Esophagus squamous epithelium (tissue), 4 donors: ENCODE results near the gene NPLOC4.

Experiments
- POLR2A ChIP-seq, 4 donors: fragments of 450-650 bp; IDR thresholded peaks; one replicate each; pipeline ENCODE4 v1.6.1; 2017; ENCODE audit warnings: antibody characterized with exemption in 4 of 4, mild to moderate bottlenecking in 4 of 4, moderate library complexity in 3 of 4
- TF ChIP-seq, protein P1 (sequence below), 6 experiments: fragments of 450-650 bp in 4 of 6; fragments of 200-600 bp in 2 of 6; sonication (generic) in 2 of 6; IDR thresholded peaks; one replicate each; pipeline ENCODE4 v1.5.1; 2016 to 2019; ENCODE audit warnings: antibody characterized with exemption in 6 of 6, mild to moderate bottlenecking in 4 of 6, moderate library complexity in 4 of 6

GRCh38 chr17:81666092-81666341, 29.1 kb upstream of the NPLOC4 start:
- TF ChIP-seq, protein P1, sequence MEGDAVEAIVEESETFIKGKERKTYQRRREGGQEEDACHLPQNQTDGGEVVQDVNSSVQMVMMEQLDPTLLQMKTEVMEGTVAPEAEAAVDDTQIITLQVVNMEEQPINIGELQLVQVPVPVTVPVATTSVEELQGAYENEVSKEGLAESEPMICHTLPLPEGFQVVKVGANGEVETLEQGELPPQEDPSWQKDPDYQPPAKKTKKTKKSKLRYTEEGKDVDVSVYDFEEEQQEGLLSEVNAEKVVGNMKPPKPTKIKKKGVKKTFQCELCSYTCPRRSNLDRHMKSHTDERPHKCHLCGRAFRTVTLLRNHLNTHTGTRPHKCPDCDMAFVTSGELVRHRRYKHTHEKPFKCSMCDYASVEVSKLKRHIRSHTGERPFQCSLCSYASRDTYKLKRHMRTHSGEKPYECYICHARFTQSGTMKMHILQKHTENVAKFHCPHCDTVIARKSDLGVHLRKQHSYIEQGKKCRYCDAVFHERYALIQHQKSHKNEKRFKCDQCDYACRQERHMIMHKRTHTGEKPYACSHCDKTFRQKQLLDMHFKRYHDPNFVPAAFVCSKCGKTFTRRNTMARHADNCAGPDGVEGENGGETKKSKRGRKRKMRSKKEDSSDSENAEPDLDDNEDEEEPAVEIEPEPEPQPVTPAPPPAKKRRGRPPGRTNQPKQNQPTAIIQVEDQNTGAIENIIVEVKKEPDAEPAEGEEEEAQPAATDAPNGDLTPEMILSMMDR (IDR thresholded peaks at IDR 0.05) = no peak
- TF ChIP-seq POLR2A (IDR thresholded peaks at IDR 0.05) = no peak
